HG03060 (cell line): ENCODE measurements around the gene PCNX2.
"Not testable (repeated sequence)": the region's sequence is repeated elsewhere in the genome, so short reads cannot be mapped to it uniquely, and the experiment has no call there.

Experiments used
- ATAC-seq: cut with Tn5 transposase; IDR thresholded peaks from one replicate; pipeline ENCODE4 v1.9.1; 2021; ENCODE audit warnings: low read depth, moderate number of reproducible peaks; ENCODE audit not compliant: unreplicated experiment

PCNX2 gene

DNA sequence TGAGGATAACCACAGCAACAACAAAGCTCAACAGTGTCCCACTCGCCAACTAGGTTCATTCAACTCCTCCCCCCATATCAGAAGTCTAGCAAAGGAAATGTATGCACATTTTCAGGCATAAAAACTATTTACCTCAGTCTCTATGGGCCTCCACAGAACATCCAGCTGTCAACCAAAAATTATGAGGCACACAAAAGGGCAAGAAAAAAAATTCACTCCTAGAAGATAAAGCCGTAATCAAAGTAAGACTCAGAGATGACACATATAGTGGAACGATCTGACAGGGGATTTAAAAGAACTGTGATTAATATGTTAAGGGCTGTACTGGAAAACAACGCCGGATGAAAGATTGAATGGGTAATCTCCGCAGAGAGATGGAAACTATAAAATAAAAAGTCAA is 186.4 kb downstream of the PCNX2 start:
- no peak for ATAC-seq

DNA sequence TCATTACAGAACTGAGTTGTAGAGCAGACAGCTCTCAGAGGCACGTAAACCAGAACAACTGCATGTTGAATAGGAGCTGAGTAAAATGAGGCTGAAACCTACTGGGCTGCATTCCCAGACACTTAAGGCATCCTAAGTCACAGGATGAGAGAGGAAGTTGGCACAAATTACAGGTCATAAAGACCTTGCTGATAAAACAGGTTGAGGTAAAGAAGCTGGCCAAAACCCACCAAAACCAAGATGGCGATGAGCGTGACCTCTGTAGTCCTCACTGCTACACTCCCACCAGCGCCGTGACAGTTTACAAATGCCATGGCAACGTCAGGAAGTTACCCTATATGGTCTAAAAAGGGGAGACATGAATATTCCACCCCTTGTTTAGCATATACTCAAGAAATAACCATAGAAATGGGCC is 187.8 kb downstream of the PCNX2 start:
- ATAC-seq, result not testable (repeated sequence)

DNA sequence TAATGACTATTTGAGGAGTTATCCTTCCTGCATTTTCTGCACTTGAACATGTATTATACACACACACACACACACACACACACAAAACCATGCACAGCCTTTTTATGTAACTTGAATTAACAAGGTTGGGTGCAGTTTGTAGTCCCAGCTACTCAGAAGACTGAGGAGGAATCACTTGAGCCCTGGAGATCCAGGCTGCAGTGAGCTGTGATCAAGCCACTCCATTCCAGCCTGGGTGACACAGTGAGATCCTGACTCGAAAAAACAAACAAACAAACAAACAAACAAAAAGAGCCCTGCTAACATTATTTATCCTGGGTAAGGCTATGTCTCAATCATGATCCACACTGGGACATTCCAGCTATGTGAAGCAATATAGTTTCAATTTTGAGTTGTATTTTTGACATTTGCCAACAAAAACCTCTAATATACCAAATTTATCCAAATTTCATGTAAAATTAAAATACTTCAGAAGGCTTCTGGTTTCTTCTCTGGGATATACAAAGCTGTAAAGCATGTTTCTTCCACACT is 188.3 kb downstream of the PCNX2 start:
- ATAC-seq, result no peak

DNA sequence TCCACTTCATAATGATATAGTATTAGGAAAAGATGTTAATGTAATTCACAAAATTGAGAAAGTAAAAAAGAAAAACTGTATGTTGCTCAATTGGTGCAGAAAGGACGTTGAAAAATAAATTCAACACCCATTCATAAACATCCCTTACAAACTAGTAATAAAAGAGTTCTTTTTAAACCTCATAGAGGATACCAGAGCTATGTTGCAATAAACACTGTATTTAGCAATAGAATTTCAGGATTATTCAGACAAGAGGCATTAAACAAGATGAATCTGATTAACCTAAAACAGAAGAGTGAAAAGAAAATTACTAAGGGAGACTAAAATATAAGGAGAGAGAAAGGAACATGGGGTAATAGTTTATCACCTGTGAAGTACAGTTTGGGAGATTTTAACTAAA is 190.3 kb downstream of the PCNX2 start:
- no peak for ATAC-seq

DNA sequence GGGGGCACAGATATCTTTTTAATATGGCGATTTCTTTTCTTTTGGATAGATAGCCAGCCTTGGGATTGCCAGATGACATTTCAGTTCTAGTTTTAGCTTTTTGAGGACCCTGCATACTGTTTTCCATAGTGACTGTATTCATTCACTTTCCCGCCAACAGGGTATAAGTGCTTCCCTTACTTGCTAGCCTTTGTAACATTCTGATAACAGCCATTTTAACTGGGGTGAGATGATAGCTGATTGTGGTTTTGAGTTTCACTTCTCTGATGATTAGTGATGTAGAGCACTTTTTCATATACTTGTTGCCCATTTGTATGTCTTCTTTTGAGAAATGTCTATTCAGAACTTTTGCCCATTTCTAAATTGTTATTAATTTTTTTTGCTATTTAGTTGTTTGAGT is 193.2 kb downstream of the PCNX2 start:
- no peak for ATAC-seq

DNA sequence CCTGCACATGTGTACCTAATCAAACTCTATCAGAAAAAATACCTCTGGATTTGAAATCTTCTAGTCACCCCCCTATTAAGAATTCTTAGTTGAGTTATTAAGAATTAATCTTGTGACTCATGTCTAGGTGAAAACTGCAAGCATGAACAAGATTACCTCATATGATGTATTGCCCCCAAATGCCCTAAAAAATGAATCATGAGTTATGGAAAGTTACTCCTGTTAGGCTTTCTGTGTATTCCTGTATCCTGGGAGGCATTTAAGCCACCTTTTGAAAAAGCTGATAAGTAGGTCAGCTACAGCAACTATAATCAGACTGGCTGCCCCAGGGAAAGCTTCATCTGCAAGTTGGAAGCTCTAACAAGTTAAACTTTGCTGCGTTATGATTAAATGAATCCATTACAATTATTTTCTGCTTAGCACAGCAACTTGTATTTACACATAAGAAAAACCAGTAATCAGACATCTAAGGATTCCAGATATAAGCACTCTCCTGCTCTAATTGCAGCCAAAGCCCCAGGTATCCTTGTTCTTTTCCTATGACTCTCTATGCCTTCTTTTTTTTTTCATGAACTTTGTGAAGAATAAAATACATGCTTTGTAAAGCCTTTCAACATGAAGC is 197.5 kb downstream of the PCNX2 start:
- ATAC-seq, result no peak

DNA sequence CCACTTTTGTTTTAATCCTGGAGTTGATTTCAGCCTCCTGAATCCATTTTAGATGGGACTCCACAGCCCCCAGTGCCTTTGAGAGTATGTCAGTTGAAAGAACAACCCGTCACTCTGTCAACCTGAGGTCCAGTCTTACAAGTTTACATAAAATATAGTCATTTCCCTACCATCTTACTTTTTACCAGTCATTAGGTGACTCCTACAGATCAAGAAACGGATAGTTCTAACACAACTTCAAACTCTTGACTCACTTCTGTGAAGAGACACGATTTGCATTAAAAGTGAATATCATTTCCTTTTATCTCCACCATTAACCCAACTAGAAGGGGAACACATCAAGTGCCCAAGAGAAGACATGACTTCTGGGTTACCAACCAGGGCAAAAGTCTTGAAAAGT is 198.0 kb downstream of the PCNX2 start:
- no peak for ATAC-seq

DNA sequence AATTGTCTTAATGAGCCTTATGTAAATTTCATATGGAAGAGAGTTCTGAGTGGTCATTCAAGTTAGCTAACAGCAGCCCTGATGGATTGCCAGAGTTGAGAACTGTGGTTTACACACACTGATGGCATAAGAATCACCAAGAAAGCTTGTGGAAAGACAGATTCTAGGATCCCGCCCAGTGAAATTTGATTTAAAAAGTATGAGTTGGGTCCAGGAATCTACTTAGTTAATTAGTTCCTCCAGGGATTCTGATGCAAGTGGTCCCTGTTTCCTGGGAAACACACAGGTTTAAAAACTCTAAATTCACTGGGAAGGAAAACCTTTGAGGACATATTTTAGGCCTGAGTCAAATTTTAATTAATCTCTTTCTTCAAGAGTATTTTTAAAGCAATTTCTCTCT is 200.8 kb downstream of the PCNX2 start:
- ATAC-seq, result no peak

DNA sequence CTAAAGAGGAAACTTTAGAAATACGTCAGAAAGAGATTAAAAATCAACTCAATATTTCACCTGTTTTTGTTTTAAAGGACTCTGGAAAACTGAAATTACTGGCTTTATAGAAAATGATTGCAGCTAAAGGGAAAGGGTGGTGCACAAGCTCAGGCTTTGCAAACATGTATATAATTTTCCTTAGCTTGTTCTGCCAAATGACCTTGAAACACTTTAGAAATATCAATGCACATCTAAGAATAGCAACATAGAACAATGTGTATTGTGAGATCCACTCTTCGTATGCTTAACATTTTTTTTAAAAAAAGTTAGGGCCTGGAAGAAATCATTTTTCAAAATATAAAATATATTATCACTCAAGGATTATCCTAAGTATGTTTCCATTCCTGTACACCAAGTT is 201.3 kb downstream of the PCNX2 start:
- ATAC-seq, result no peak

DNA sequence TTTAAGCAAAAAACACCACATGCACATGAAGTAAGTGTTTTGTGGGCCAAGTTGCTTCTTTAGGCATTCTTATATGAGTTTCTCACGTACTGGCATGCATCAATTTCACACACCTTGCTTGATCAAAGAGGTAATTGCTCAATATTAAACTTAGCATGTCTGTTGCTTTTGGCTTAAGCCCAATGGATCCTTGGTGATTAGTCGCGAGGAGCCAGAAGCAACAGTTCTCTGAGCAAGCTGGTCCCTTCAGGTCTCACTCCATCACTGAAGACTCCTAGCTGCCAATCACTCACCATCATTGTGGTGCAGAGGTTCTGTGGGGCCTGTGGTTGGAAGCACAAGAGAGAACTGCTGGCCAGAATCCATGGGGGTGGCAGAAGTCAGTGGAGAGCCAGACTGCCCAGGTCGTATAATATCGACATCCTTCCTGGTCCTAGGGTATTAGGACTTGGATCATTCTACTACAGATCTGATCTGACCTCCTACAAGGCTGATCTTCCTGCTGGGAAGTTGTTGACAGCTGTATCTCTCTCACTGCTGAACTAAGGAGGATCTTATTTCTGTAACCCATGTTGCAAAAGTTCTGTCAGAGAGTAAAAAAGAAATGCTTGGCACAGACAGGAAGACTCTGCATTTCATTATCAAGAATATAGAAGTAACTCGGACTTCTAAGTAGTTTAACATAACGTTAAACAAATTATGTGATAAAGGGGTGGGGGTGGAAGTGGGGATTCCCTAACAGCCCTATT is 204.6 kb downstream of the PCNX2 start:
- ATAC-seq, result no peak

DNA sequence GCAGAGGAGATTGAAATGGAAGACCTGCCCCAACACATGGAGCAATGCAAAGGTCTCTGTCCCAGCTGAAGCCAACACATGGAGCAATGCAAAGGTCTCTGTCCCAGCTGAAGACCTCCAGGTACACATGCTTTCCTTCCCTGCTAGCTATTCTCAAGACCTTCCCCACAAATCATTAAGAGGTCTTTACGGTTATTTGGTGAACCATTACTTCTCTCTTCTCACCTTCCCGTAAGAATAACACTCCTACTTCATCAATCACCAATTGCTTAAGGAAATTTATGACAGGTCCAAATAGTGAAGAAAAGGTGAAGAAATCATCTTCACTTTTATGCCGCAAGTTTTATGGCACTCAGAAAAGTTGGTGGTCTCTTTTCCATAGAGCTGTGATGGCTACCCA is 206.3 kb downstream of the PCNX2 start:
- ATAC-seq, result no peak

DNA sequence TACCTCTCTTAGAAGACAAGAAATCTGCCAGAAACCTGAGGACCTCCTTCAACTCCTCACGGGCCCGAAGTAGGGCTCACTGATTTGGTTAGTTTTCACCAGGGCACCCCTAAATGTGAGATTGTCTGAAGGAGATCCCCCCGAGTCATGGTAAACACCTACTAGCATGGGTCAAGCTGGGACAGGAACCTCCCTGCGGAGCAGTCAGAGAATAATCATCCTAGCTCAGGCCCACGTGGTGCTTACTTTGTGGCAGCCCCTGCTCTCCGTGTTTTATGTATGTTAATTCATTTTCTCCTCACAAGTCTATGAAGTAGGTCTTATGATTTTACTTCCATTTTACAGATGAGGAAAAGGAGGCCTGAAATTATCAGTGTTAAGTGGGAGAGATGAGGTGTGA is 206.9 kb downstream of the PCNX2 start:
- ATAC-seq, result no peak

DNA sequence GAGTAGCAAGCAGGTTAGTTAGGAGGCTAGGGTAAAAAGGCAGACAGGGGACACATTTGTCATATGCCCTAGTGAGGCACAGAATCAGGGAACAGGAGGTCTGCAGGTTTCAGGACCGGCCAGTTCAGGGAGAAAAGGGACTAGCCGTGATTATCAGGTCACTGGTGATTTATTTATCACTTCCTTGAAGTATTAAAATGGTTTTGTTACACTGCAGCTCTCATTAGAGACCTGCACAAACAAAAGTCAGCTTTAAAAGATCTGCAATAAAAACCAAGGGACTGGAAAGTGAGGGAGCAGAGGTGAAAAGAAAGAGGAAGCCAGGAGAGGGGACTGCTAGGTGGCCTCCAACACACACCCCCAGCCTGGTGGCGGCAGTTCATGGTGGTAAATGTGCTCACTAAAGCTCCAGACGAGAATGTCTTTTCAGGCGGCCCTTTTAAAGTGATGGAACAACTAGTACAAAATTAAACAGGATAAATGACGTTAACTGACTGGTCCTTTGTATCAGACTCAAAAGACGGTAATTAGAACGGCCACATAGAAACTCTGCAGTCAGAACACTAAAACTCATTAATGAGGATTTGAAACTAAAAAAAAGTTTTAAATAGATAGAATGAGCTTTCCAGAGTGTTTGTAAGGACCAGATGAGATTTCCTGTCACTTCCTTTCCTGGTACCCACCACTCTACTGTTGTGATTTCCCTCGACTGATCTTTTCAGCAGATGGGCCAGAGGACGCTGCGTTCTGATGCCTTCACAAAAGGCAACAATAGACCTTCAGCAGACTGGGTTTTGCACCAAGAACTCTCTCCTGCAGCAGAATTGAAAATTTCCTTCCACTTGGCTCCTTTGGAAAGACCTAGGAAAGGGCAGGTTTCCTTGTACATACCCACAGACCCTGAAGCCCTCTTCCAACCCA is 208.3 kb downstream of the PCNX2 start:
- no peak for ATAC-seq

DNA sequence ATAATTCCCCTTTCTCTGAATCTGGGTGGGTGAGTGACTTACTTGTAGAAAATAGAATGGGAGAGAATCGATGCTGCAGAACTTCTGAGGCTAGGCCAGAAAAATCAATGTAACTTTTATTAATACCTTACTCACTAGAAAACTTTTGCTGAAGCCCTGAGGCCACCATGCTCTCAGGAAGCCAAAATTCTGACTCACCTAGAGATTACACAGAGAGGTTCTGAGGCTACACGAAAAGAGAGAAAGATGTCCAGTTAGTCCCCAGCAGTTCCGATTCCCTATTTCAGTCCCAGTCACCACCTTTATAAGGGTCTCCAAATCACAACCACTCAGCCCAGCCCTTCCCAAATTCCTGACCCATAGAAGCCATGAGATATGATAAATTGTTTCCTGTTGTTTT is 210.0 kb downstream of the PCNX2 start:
- no peak for ATAC-seq

DNA sequence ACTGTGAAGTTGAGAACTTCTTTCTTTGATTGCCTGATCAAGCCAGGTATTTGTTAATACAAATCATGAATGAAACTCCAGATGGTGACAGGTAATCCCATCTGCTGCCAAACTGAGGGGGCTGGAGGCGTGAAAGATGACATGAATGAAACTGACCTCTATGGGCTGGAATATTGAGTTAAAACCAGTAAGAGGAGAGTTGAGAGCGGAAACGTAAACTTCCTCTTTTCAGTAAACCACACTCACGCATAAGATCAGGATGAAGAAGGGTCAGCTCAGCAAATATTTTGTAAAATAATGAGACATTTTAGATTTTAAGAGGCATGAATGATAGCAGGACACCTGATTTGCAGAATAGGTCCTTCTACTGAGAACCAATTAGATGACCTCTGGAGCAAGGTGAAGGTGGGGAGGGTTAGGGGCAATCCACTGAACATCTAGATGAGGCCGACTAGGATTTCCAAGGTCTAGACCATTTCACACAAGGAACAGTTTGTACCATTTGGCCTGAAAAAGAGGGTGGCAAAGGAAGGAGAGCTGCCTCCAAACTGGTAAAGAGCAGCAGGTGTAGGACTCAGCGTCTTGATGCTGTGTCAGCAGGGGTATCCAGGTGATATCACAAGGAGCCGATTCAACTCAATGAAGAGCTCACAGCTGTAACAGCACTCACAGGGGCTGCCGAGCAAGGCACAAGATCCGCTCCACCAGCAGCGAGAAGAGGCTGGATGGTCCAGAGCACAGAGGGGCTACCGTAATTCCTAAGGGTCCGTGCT is 212.6 kb downstream of the PCNX2 start:
- ATAC-seq, result peak; percentile 75

DNA sequence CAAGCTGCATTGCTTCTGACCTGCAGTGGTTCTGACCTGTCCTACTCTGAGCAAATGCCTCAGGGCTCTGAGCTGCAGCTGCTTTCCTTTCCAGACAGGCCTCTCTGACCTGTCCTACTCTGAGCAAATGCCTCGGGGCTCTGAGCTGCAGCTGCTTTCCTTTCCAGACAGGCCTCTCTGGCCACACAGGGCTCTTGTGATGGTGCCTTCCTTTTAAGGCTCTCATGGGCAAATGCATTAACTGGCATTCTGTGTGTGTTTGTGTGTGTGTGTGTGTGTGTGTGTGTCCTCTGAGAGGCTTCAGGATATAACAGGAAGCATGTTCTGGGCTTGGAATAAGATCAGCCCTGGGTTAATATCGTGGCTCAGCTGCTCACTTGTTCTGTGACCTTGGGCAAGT is 213.8 kb downstream of the PCNX2 start:
- ATAC-seq, result no peak

DNA sequence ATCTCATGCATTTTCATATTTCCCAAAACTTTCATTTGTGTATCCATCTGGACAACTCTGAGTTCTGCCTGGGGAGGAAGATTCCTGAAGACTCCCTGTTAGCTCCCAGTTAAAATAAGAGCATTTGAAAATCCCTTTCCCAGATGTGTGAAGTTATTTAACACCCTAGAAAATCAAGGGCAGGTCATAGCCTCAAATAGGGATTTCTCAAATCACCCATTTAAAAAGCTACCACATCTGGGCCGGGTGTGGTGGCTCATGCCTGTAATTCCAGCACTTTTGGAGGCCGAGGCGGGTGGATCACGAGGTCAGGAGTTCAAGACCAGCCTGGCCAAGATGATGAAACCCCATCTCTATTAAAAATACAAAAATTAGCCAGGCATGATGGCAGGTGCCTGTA is 214.7 kb downstream of the PCNX2 start:
- not testable (repeated sequence) for ATAC-seq

DNA sequence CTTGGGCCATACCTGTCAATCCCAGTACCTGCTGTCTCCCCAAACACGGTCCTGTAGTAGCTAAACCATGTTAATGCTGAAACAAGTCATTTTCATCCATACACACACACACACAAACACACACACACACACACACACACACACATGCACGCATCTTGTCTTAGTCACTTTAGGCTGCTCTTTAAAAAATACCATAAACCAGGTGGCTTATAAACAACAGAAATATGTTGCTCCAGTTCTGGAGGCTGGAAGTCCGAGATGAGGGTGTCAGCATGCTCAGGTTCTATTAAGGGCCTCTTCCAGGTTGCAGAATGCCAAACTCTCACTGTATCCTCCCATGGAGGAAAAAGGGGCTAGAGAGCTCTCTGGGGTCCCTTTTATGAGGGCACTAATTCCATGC is 215.2 kb downstream of the PCNX2 start:
- no peak for ATAC-seq

DNA sequence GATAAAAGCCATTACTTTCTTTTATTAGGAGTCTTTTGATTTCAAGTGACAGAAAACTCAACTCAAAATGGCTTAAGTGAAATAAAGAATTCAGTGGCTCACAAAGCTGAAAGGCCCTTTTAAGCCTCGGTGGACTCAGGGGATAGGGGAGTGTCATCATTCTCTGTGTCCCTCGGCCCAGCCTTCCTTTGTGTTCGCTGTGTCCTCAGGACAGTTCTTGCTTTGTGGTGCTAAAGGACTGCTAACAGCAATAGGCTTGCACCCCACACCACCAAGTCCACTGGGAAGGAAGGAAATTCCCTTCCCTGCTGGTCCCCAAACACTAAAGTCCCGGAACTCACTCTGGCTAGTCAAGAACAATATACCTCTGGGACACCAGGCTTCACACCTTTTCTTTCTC is 216.0 kb downstream of the PCNX2 start:
- ATAC-seq, result no peak

DNA sequence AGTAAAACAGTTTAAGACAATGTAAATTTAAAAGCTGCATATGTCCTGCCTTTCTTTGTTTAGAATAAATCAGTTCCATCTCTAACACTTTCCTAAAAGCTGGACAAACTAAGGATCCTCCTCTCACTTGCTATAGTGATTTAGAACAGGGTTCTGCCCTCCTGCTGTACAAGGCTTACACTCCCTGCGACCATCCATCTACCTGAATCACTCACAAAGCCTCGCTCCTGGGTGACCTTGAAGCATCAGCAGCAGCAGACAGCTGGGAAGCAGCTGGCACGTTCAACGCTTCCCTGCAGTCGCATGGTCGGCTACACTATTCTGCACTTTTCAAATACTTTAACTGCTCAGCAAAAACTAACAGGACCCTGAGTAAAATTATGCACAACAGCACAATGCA is 217.1 kb downstream of the PCNX2 start:
- ATAC-seq, result no peak
